C4-2B (cell line): ENCODE measurements around the gene DICER1.

Source experiments
- ZFX ChIP-seq: fragments of 450-650 bp; IDR thresholded peaks from 2 replicates; pipeline ENCODE4 v1.6.1; 2017
- TF ChIP-seq, protein P1 (sequence below): fragments of 450-650 bp; conservative IDR thresholded peaks from 2 replicates; pipeline ENCODE4 v1.5.1; 2017; ENCODE audit warnings: mild to moderate bottlenecking

DNA sequence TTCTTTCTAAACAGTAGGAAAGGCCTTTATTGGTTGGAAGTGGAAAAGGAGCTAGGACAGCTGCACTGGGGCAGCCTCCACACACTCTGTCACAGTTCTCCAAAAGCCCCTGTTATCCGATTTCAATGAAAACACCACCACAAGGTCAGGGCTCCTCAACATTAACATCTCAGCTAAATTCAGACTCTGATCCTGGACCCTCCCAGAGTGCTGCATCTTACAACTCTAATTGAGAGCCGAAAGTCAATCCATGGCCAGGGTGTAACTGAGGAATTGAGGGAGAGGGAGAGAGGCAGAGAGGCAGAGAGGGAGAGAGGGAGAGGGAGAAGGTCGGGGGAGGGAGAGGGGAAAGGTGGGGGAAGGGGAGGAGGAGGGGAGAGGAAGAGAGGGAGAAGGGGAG, 32.1 kb downstream of the DICER1 start:
- TF ChIP-seq, protein P1, sequence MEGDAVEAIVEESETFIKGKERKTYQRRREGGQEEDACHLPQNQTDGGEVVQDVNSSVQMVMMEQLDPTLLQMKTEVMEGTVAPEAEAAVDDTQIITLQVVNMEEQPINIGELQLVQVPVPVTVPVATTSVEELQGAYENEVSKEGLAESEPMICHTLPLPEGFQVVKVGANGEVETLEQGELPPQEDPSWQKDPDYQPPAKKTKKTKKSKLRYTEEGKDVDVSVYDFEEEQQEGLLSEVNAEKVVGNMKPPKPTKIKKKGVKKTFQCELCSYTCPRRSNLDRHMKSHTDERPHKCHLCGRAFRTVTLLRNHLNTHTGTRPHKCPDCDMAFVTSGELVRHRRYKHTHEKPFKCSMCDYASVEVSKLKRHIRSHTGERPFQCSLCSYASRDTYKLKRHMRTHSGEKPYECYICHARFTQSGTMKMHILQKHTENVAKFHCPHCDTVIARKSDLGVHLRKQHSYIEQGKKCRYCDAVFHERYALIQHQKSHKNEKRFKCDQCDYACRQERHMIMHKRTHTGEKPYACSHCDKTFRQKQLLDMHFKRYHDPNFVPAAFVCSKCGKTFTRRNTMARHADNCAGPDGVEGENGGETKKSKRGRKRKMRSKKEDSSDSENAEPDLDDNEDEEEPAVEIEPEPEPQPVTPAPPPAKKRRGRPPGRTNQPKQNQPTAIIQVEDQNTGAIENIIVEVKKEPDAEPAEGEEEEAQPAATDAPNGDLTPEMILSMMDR: no peak
- TF ChIP-seq ZFX: no peak
